Skeletal muscle tissue (tissue), 4 donors: ENCODE measurements around the gene MEGF11. TPM values are rescaled to one million over a fixed set of nuclear protein-coding genes. Genes with fewer than 3 reads are reported as not detected.

Source experiments
- H3K27ac ChIP-seq: one replicate; pipeline ENCODE4 v1.7.0; 2013; ENCODE audit warnings: mild to moderate bottlenecking, low read depth, low read length, inconsistent platforms
- H3K27me3 ChIP-seq, 3 donors: one replicate each; pipeline ENCODE4 v1.7.0; 2013; ENCODE audit warnings: low read length in 3 of 3; ENCODE audit not compliant: control insufficient read depth in 3 of 3, insufficient read depth in 3 of 3
- H3K36me3 ChIP-seq, 3 donors: one replicate each; pipeline ENCODE4 v1.7.0; 2013; ENCODE audit warnings: low read length in 3 of 3; ENCODE audit not compliant: control insufficient read depth in 3 of 3, insufficient read depth in 3 of 3
- H3K4me1 ChIP-seq, 3 donors: one replicate each; pipeline ENCODE4 v1.7.0; 2013; ENCODE audit warnings: low read length in 3 of 3, mild to moderate bottlenecking in 3 of 3; ENCODE audit not compliant: control insufficient read depth in 3 of 3, insufficient read depth in 3 of 3
- H3K4me3 ChIP-seq, 3 donors: one replicate each; pipeline ENCODE4 v1.7.0; 2013; ENCODE audit warnings: low read length in 3 of 3
- H3K9ac ChIP-seq, 3 donors: one replicate each; pipeline ENCODE4 v1.7.0; 2013; ENCODE audit warnings: low read length in 3 of 3, mild to moderate bottlenecking in 3 of 3, moderate library complexity in 2 of 3, low read depth in 1 of 3
- H3K9me3 ChIP-seq, 3 donors: one replicate each; pipeline ENCODE4 v1.7.0; 2013; ENCODE audit warnings: low read length in 3 of 3; ENCODE audit not compliant: control insufficient read depth in 3 of 3
- total RNA-seq: library from RNA; depleted of rRNA; stranded (reverse); fragments of >200 nt; gene quantifications from one replicate; pipeline ENCODE4 v1.2.3, GENCODE V29; 2014
- donor health status: Osteomylitis.

MEGF11 gene
- total RNA-seq, 1 donor from 2014 or later = 0.52 TPM

- Histone ChIP-seq H3K27me3 (peaks cover 9 to 43% (median 43%) of the 10 kb centered on the region in 3 donors), H3K27ac (no peak overlapping the region), H3K36me3 (no peaks in the 10 kb centered on the region), H3K9ac (no peak overlapping the region), H3K9me3 (no peaks in the 10 kb centered on the region), H3K4me1 (no peaks in the 10 kb centered on the region), H3K4me3 (no peak overlapping the region)
These were observed 99.0 kb downstream of the MEGF11 start for GRCh38 chr15:66154581-66154980.

- Histone ChIP-seq H3K4me3 (no peak overlapping the region), H3K27ac (no peak overlapping the region), H3K9ac (no peak overlapping the region), H3K27me3 (peaks cover 9 to 45% (median 43%) of the 10 kb centered on the region in 3 donors), H3K36me3 (no peaks in the 10 kb centered on the region), H3K9me3 (no peaks in the 10 kb centered on the region), H3K4me1 (no peaks in the 10 kb centered on the region)
These were observed 99.8 kb downstream of the MEGF11 start for GRCh38 chr15:66153549-66154415.

GRCh38 chr15:66152650-66153049 lies 100.9 kb downstream of the MEGF11 start:
- H3K36me3 ChIP-seq = no peaks in the 10 kb centered on the region
- H3K27me3 ChIP-seq = peaks cover 9 to 51% (median 48%) of the 10 kb centered on the region in 3 donors
- no peaks in the 10 kb centered on the region for H3K4me1 ChIP-seq
- H3K4me3 ChIP-seq = no peak overlapping the region
- no peak overlapping the region for H3K27ac ChIP-seq
- H3K9ac ChIP-seq = no peak overlapping the region
- H3K9me3 ChIP-seq = no peaks in the 10 kb centered on the region

DNA sequence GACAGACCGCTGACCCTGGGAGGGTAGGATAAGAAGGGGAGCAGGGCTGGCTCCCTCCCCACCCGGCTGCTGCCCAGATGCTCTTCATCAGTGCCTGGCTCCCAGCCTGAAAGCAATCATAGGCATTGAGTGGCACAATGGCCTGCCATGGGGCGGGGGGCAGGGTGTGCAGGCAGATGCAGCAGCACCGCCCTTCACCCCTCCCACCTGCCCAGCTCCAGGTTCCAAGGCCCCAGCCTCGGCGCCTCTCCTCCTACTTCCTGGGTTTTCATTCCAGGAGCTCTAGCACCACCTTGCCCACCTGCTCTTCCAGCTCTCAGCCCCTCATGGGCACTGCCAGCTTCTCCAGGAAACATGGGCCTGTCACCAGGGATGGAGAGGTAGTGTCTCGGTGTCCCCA lies 101.7 kb downstream of the MEGF11 start:
- Histone ChIP-seq H3K27ac (no peak overlapping the region), H3K27me3 (peaks cover 9 to 57% (median 42%) of the 10 kb centered on the region in 3 donors), H3K4me3 (no peak overlapping the region), H3K4me1 (no peaks in the 10 kb centered on the region), H3K36me3 (no peaks in the 10 kb centered on the region), H3K9me3 (no peaks in the 10 kb centered on the region), H3K9ac (no peak overlapping the region)

- Histone ChIP-seq H3K4me1 (no peaks in the 10 kb centered on the region), H3K36me3 (no peaks in the 10 kb centered on the region), H3K4me3 (no peak overlapping the region), H3K9ac (no peak overlapping the region), H3K9me3 (no peaks in the 10 kb centered on the region), H3K27me3 (peaks cover 9 to 63% (median 44%) of the 10 kb centered on the region in 3 donors), H3K27ac (no peak overlapping the region)
These were observed 103.7 kb downstream of the MEGF11 start for GRCh38 chr15:66149871-66150270.

GRCh38 chr15:66148187-66148586 lies 105.4 kb downstream of the MEGF11 start:
- Histone ChIP-seq H3K27ac (no peak overlapping the region), H3K27me3 (peaks cover 12 to 67% (median 37%) of the 10 kb centered on the region in 3 donors), H3K4me3 (no peak overlapping the region), H3K36me3 (no peaks in the 10 kb centered on the region), H3K4me1 (no peaks in the 10 kb centered on the region), H3K9me3 (no peaks in the 10 kb centered on the region), H3K9ac (no peak overlapping the region)

GRCh38 chr15:66147440-66147839 lies 106.1 kb downstream of the MEGF11 start:
- no peak overlapping the region for H3K27ac ChIP-seq
- H3K4me1 ChIP-seq = no peaks in the 10 kb centered on the region
- H3K9me3 ChIP-seq = no peaks in the 10 kb centered on the region
- H3K36me3 ChIP-seq = no peaks in the 10 kb centered on the region
- H3K27me3 ChIP-seq = peaks cover 12 to 60% (median 32%) of the 10 kb centered on the region in 3 donors
- no peak overlapping the region for H3K4me3 ChIP-seq
- no peak overlapping the region for H3K9ac ChIP-seq

- H3K27ac ChIP-seq = no peak overlapping the region
- no peak overlapping the region for H3K4me3 ChIP-seq
- no peaks in the 10 kb centered on the region for H3K9me3 ChIP-seq
- no peak overlapping the region for H3K9ac ChIP-seq
- peaks cover 0 to 4% (median 0%) of the 10 kb centered on the region in 3 donors for H3K4me1 ChIP-seq
- H3K27me3 ChIP-seq = peaks cover 7 to 45% (median 22%) of the 10 kb centered on the region in 3 donors
- no peaks in the 10 kb centered on the region for H3K36me3 ChIP-seq
These were observed 107.8 kb downstream of the MEGF11 start for GRCh38 chr15:66145726-66146182.

DNA sequence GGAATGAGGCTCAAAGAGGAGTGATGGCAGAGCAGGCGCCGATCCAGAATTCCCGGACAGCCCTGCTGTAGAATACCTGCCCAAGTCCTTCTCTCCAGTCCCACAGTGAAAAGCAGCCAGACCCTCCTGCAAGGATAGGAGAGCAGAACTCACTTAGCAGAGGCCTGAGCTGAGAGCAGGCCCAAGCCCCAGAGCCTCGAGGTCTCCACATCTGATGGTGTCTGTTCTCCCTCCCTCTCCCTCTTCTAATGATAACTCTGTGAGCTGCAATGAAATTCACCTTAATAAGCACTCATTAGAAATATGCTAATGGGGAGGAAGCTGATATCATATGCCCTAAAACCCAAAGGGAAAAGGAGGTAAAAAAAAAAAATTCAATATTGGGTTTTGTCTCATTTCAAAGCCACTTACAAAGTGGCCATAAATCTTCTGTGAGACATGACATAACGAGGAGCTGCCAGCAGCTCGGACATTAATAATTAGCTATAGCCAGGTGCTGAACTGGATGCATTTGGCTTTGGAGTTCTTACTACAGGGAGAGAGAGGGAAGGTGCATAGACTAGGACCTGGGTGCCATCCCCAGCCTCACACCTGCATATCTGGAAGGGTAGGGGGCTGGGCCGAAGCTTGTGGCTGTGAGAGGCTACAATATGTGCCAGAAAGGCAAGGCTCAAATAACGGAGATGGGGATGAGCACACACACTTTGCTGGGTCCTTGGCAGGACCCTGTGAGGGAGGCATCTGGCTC lies 108.4 kb downstream of the MEGF11 start:
- Histone ChIP-seq H3K27ac (no peak overlapping the region), H3K27me3 (peaks cover 6 to 40% (median 18%) of the 10 kb centered on the region in 3 donors), H3K9ac (no peak overlapping the region), H3K9me3 (no peaks in the 10 kb centered on the region), H3K36me3 (no peaks in the 10 kb centered on the region), H3K4me1 (peaks cover 0 to 4% (median 0%) of the 10 kb centered on the region in 3 donors), H3K4me3 (no peak overlapping the region)

DNA sequence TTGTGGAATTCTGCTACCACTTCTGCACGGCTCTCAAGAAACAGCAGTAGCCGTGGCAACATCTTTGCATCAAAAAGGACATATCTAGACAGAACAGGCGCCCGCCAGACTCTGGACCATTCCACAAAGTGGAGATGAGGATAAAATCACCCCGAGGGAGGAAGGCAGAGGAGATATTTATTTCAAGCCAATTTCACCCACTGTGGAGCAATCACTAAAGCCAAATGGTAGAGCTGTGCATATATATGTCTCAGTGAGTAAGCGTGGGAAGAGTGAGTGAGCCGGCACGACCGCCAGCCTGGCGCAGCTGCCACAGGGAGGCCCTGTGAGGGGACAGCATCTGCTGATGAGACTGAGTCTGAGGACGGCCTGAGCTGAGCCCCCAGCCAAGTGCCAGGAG lies 111.3 kb downstream of the MEGF11 start:
- H3K36me3 ChIP-seq = no peaks in the 10 kb centered on the region
- no peak overlapping the region for H3K27ac ChIP-seq

More for the DNA sequence above, 111.3 kb downstream of the MEGF11 start:
- H3K4me3 ChIP-seq = no peak overlapping the region
- peaks cover 0 to 9% (median 0%) of the 10 kb centered on the region in 3 donors for H3K4me1 ChIP-seq
- H3K9ac ChIP-seq = no peak overlapping the region
- H3K27me3 ChIP-seq = peaks cover 6 to 26% (median 13%) of the 10 kb centered on the region in 3 donors
- no peaks in the 10 kb centered on the region for H3K9me3 ChIP-seq
